SKM-1 treated with dmso at 0.1 percent for 144 hours (cell line): ENCODE measurements around the gene SETD2.

Experiments
- DNase-seq: peaks from one replicate; lab custom pipeline; 2025; ENCODE audit not compliant: unreplicated experiment; lab: John Stamatoyannopoulos, UW

The SETD2 gene

DNA sequence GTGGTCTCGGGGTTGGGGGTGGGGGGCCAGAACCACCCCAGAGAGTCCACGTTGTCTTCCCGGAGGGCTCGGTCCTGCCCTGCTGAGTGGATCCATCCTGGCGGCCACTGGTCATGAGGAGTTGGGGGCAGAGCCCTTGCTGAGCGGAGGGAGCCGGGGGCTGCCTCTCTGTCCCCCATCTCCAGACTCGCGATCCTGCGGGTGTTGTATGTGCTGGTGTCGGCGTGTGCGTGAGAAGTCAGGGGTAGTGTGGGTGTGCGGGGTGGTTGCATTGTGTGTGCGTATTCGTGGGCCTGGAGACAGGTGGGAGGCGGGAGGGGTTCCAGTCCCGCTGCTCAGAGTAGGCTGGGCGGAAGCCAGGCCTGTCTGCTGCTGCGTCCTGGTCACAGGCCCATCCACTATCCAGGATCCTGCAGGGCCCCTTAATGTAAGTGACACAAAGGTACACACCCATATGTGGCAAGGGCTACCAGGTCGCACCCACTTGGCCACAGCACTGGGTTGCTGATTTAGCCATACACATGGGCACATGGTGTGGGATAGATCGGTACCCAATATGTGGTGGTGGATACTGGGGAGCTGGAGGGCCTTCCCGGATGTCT, 153.7 kb downstream of the SETD2 start:
- no peak for DNase-seq

DNA sequence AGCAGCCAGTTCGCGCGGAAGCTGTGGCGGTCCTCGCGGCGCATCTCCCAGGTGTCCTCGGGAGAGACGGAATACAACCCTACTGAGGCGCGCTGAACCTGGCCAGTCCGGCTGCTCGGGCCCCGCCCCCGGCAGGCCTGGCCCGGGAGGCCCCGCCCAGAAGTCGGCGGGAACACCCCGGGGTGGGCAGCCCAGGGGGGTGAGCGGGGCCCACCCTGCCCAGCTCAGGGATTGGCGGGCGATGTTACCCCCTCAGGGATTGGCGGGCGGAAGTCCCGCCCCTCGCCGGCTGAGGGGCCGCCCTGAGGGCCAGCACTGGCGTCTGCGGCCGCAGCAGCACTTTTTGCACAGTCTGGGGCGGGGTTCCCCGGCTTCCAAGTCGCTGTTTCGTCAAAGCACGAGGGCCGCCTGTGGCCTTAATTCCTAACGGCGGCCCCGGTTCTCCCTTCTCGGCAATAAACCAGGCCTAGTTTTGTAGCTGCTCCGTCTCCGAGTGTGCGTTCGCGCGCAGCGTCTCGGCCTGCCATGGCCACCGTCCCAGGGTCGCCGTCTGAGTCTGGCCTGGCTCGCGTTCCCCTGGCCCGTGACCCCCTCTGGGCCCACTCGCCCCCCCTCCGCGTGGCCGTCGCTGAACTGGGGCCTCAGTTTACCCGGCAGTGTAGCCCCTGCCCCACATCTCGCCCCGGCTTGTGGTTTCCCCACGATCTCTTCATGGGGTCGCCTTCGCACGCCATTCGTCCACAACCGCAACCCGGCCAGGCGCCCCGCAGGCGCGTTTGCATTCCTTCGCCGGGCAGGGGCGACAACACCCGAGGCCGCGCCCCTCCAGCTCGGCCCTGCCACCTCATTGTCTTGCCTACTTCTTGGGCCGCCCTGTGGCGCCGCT, 154.4 kb downstream of the SETD2 start:
- DNase-seq, result no peak

DNA sequence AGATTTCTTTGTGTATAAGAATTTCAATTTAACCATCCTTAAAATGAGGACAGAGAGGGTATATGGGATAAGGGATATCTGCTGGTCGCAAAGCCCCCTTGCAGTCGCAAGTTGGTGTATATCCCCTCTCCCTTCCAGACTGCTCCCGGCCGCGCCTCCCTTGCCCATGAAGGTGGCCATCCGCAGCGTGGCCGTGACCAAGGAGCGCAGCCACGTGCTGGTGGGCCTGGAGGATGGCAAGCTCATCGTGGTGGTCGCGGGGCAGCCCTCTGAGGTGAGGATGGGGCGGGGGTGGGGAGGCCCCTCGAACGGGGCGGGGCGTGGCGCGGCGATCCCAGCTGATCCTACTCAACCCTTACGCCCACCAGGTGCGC, 155.1 kb downstream of the SETD2 start:
- DNase-seq, result no peak

- no peak for DNase-seq
Observed at GRCh38 chr3:47008234-47008796, 155.6 kb downstream of the SETD2 start.

DNA sequence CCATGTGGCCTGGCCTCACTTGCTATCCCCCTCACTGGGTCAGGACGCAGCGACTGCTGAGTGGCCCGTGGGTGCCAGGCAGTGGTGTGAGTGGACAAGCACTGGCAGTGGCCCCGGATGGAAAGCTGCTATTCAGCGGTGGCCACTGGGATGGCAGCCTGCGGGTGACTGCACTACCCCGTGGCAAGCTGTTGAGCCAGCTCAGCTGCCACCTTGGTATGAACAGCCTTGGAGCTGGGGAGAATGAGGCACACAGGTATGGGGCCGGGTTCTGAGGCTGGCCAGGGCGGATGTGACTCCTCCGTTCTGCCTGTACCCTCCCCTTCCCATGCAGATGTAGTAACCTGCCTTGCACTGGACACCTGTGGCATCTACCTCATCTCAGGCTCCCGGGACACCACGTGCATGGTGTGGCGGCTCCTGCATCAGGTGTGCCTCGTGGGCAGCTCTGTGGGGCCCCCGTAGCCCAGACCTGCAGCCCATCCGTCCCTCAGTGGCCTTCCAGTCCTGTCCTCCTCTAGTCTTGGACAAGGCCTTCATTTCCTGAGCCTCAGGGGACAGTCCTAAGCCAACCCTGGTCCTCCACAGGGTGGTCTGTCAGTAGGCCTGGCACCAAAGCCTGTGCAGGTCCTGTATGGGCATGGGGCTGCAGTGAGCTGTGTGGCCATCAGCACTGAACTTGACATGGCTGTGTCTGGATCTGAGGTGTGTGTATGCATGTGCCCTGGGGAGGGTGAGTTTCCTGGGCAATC, 156.3 kb downstream of the SETD2 start:
- no peak for DNase-seq

GRCh38 chr3:47007001-47007400, 156.9 kb downstream of the SETD2 start:
- DNase-seq, result no peak

GRCh38 chr3:47006145-47006651, 157.7 kb downstream of the SETD2 start:
- DNase-seq, result no peak

GRCh38 chr3:47005212-47006144, 158.4 kb downstream of the SETD2 start:
- no peak for DNase-seq

- DNase-seq, result no peak
Observed at GRCh38 chr3:47004369-47005211, 159.3 kb downstream of the SETD2 start.

GRCh38 chr3:47003461-47004368, 160.2 kb downstream of the SETD2 start:
- DNase-seq, result no peak

DNA sequence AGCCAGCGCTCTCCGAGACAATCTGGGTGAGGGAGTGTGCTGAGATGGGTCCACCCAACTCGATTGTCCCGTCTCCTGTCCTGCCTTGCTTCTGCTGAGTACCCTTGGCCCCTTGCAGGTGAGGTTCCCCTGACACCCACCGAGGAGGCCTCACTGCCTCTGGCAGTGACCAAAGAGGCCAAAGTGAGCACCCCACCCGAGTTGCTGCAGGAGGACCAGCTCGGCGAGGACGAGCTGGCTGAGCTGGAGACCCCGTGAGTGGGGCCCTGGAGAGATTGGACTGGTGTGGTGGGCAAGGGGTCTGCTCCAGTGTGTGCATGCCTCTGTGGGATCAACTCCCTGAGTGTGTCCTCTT, 160.9 kb downstream of the SETD2 start:
- DNase-seq, result no peak

GRCh38 chr3:47002171-47003055, 161.5 kb downstream of the SETD2 start:
- no peak for DNase-seq

DNA sequence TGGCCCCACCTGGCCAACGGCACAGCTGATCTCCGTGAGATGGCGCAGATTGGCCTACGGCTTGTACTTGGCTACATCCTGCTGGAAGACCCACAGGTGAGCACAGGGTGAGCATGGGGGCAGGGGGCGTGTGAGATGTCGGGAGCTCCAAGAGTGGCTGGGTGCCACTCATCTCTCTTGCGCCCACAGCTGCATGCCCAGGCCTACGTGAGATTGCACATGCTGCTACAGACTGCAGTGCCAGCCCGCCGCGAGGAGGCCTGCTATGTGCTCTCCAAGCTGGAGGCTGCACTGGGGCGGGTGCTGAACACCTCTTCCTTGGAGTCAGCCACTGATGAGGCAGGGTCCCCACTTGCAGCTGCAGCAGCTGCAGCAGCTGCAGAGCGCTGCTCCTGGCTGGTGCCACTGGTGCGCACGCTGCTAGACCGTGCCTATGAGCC, 162.2 kb downstream of the SETD2 start:
- no peak for DNase-seq

- no peak for DNase-seq
Observed at GRCh38 chr3:47000922-47001730, 162.8 kb downstream of the SETD2 start.

- DNase-seq, result no peak
Observed at GRCh38 chr3:47000198-47000815, 163.6 kb downstream of the SETD2 start.
